OCI-LY1 (cell line): Measurements from ENCODE around the gene PCDHGA6.
A peak's percentile ranks its signal among the peaks of the same experiment; 100 is the strongest.
"Not testable (repeated sequence)": the region's sequence is repeated elsewhere in the genome, so short reads cannot be mapped to it uniquely, and the experiment has no call there.

Experiments
- H2AFZ ChIP-seq: fragments of 200-600 bp; sonication (generic), shearing (Covaris generic); 2 replicates; pipeline ENCODE4 v1.6.0; 2014; ENCODE audit warnings: antibody characterized with exemption, mild to moderate bottlenecking, low read length
- H3F3A ChIP-seq: fragments of 200-600 bp; sonication (generic), shearing (Covaris generic); 2 replicates; pipeline ENCODE4 v1.6.0; 2014; ENCODE audit warnings: mild to moderate bottlenecking, antibody characterized with exemption, low read length, moderate library complexity; ENCODE audit not compliant: insufficient read depth
- H3K27ac ChIP-seq: fragments of 200-600 bp; sonication (generic); 2 replicates; pipeline ENCODE4 v1.5.1; 2014; ENCODE audit warnings: low read length, mixed run types, mild to moderate bottlenecking, low read depth; ENCODE audit not compliant: poor library complexity, severe bottlenecking
- H3K27me3 ChIP-seq: fragments of 200-600 bp; sonication (generic); 2 replicates; pipeline ENCODE4 v1.6.0; 2014; ENCODE audit warnings: antibody characterized with exemption, mild to moderate bottlenecking, low read length, moderate library complexity; ENCODE audit not compliant: insufficient read depth
- H3K36me3 ChIP-seq: fragments of 200-600 bp; sonication (generic); 2 replicates; pipeline ENCODE4 v1.6.1; 2014; ENCODE audit warnings: mild to moderate bottlenecking, antibody characterized with exemption, low read length, moderate library complexity, mixed read lengths; ENCODE audit not compliant: insufficient read depth
- H3K4me1 ChIP-seq: fragments of 200-600 bp; sonication (generic); 2 replicates; pipeline ENCODE4 v1.5.1; 2014; ENCODE audit warnings: mild to moderate bottlenecking, low read length, moderate library complexity; ENCODE audit not compliant: insufficient read depth, severe bottlenecking
- H3K4me2 ChIP-seq: fragments of 200-600 bp; sonication (generic), shearing (Covaris generic); 2 replicates; pipeline ENCODE4 v1.6.1; 2014; ENCODE audit warnings: low read length
- H3K4me3 ChIP-seq: fragments of 200-600 bp; sonication (generic); 2 replicates; pipeline ENCODE4 v1.5.1; 2014; ENCODE audit warnings: low read length, low read depth, mild to moderate bottlenecking, mixed read lengths; ENCODE audit not compliant: poor library complexity, severe bottlenecking
- H3K79me2 ChIP-seq: fragments of 200-600 bp; shearing (Covaris generic); 2 replicates; pipeline ENCODE4 v1.6.1; 2016; ENCODE audit warnings: mixed run types, low read length, mixed read lengths; ENCODE audit not compliant: insufficient read depth
- H3K9ac ChIP-seq: fragments of 200-600 bp; sonication (generic), shearing (Covaris generic); 2 replicates; pipeline ENCODE4 v1.6.1; 2014; ENCODE audit warnings: mild to moderate bottlenecking, low read length, mixed read lengths
- H3K9me2 ChIP-seq: fragments of 200-600 bp; sonication (generic), shearing (Covaris generic); 2 replicates; pipeline ENCODE4 v1.6.1; 2014; ENCODE audit warnings: low read depth, mild to moderate bottlenecking, low read length, mixed read lengths
- H3K9me3 ChIP-seq: fragments of 200-600 bp; shearing (Covaris generic); 2 replicates; pipeline ENCODE4 v1.6.1; 2014; ENCODE audit warnings: low read length, mixed read lengths
- H4K20me1 ChIP-seq: fragments of 200-600 bp; sonication (generic), shearing (Covaris generic); 2 replicates; pipeline ENCODE4 v1.6.0; 2016; ENCODE audit warnings: mild to moderate bottlenecking, low read length; ENCODE audit not compliant: insufficient read depth
- CTCF ChIP-seq: fragments of 200-600 bp; sonication (generic), shearing (Covaris generic); IDR thresholded peaks from 2 replicates; pipeline ENCODE4 v1.5.1; 2017; ENCODE audit warnings: mild to moderate bottlenecking, antibody characterized with exemption, low read length, moderate library complexity, mixed read lengths
- EZH2 ChIP-seq: fragments of 200-600 bp; sonication (generic), shearing (Covaris generic); IDR thresholded peaks from 2 replicates; pipeline ENCODE4 v1.8.0; 2017; ENCODE audit warnings: borderline replicate concordance, mixed run types, mild to moderate bottlenecking, antibody characterized with exemption, low read length, moderate library complexity, mixed read lengths

The PCDHGA6 gene

DNA sequence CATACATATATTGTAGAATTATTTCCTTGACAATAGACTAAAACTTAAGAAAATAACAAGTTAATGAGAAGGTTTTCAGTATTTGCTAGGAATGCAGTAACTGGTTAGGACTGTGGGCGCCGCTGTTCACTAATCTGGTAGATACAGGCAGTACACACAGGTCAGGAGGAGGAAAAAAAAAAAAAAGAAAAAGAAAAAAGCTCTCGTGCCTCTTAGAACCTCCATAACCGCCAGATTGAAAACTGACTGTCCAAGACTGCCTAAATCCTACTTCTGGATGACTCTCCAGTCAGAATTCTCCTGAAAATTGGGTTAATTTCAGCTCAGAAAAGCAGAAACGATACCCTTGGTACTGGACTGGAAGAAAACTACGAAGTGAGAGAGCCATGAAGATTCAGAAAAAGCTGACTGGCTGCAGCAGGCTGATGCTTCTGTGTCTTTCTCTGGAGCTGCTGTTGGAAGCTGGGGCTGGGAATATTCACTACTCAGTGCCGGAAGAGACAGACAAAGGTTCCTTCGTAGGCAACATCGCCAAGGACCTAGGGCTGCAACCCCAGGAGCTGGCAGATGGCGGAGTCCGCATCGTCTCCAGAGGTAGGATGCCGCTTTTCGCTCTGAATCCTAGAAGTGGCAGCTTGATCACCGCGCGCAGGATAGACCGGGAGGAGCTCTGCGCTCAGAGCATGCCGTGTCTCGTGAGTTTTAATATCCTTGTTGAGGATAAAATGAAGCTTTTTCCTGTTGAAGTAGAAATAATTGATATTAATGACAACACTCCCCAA is 43.2 kb upstream of the PCDHGA6 start, which contains the start of gene PCDHGA1:
TSS of gene PCDHGA1 (plus strand) at position 216 of the 782 bp plus-strand sequence.
- Histone ChIP-seq H4K20me1 (no peaks in the 10 kb centered on the region), H3K9ac (no peak within 1 kb of the TSS), H3F3A (no peaks in the 10 kb centered on the region), H3K27me3 (no peaks in the 10 kb centered on the region), H3K4me3 (no peak within 1 kb of the TSS), H2AFZ (no peak within 1 kb of the TSS), H3K9me2 (no peaks in the 10 kb centered on the region), H3K36me3 (no peaks in the 10 kb centered on the region), H3K27ac (no peak within 1 kb of the TSS), H3K4me1 (peaks cover 15% of the 10 kb centered on the region), H3K9me3 (peaks cover 14% of the 10 kb centered on the region), H3K4me2 (no peak within 1 kb of the TSS), H3K79me2 (no peaks in the 10 kb centered on the region)
- TF ChIP-seq EZH2: no peak
- TF ChIP-seq CTCF: peak; percentile 47; the same call in 1 of the 2 replicates

- H3F3A ChIP-seq, H3K9me2 ChIP-seq, H3K27ac ChIP-seq, H4K20me1 ChIP-seq, H3K36me3 ChIP-seq, H3K4me2 ChIP-seq, H3K9ac ChIP-seq, H3K4me1 ChIP-seq, H3K79me2 ChIP-seq, H3K4me3 ChIP-seq, H2AFZ ChIP-seq, H3K27me3 ChIP-seq: not testable (repeated sequence)
- peaks cover 19% of the 10 kb centered on the region for H3K9me3 ChIP-seq
These were observed 41.1 kb upstream of the PCDHGA6 start for GRCh38 chr5:141332571-141332970.

GRCh38 chr5:141338538-141339306 is 35.0 kb upstream of the PCDHGA6 start, which contains the start of gene PCDHGA2:
Gene PCDHGA2, plus strand, starts transcription at chr5:141338760.
- Histone ChIP-seq H3K79me2 (no peaks in the 10 kb centered on the region), H3K4me2 (no peak within 1 kb of the TSS)

GRCh38 chr5:141340781-141341354 is 32.8 kb upstream of the PCDHGA6 start:
- not testable (repeated sequence) for H2AFZ ChIP-seq, H3K27ac ChIP-seq, H3K9ac ChIP-seq, H3K27me3 ChIP-seq, H3K9me2 ChIP-seq, H3F3A ChIP-seq, H3K79me2 ChIP-seq, H3K4me2 ChIP-seq, H3K36me3 ChIP-seq, H3K4me3 ChIP-seq, H4K20me1 ChIP-seq, H3K4me1 ChIP-seq
- peaks cover 34% of the 10 kb centered on the region for H3K9me3 ChIP-seq

More at GRCh38 chr5:141338538-141339306, 35.0 kb upstream of the PCDHGA6 start, which contains the start of gene PCDHGA2:
- Histone ChIP-seq H2AFZ (no peak within 1 kb of the TSS), H3K9me3 (peaks cover 39% of the 10 kb centered on the region), H4K20me1 (no peaks in the 10 kb centered on the region), H3K4me1 (peaks cover 6% of the 10 kb centered on the region), H3K4me3 (no peak within 1 kb of the TSS), H3F3A (no peaks in the 10 kb centered on the region), H3K36me3 (no peaks in the 10 kb centered on the region), H3K9me2 (no peaks in the 10 kb centered on the region), H3K27ac (no peak within 1 kb of the TSS), H3K9ac (no peak within 1 kb of the TSS), H3K27me3 (no peaks in the 10 kb centered on the region)
- peak; percentile 40; the same call in 1 of the 2 replicates for TF ChIP-seq CTCF
- TF ChIP-seq EZH2: no peak
